Right lobe of liver (tissue), 4 donors: ENCODE results near the gene OR9K2.

Source experiments
- CTCF ChIP-seq, 4 donors: fragments of 200-600 bp in 3 of 4; fragments of 450-650 bp in 1 of 4; IDR thresholded peaks; one replicate each; pipeline versions ENCODE4 v1.5.1 to v1.8.0; 2016 to 2022; ENCODE audit warnings: antibody characterized with exemption in 4 of 4, mild to moderate bottlenecking in 2 of 4
- POLR2A ChIP-seq: fragments of 450-650 bp; IDR thresholded peaks from one replicate; pipeline ENCODE4 v1.6.1; 2017; ENCODE audit warnings: antibody characterized with exemption, mild to moderate bottlenecking
- donor health status: DM: no; HTN: no; CAD: no.
- donor health status: DM: no; HTN: no; CAD: no.
- donor health status: DM: no; HTN: yes; CAD: no.

- TF ChIP-seq POLR2A (no peak), CTCF (IDR thresholded peaks at IDR 0.05) (no peak)
Measured at GRCh38 chr12:55116152-55116551, 10.1 kb upstream of the OR9K2 start.
